Neural cell (in vitro differentiated cells): ENCODE data around the gene HIPK2. TPM values are rescaled to one million over a fixed set of nuclear protein-coding genes. Genes with fewer than 3 reads are reported as not detected.

Source experiments
- H2AFZ ChIP-seq: fragments of 200-600, 300-800 bp; sonication (generic), shearing (Covaris generic); 2 replicates; pipeline ENCODE4 v1.6.0; 2014; ENCODE audit warnings: low read depth, mild to moderate bottlenecking, antibody characterized with exemption, low read length, moderate library complexity
- H3F3A ChIP-seq: fragments of 200-600 bp; shearing (Covaris generic); 2 replicates; pipeline ENCODE4 v1.6.1; 2016; ENCODE audit warnings: mild to moderate bottlenecking, moderate library complexity, mixed read lengths, antibody characterized with exemption, low read length; ENCODE audit not compliant: insufficient read depth, poor library complexity, severe bottlenecking
- H3K27ac ChIP-seq: fragments of 200-600, 300-800 bp; sonication (generic), shearing (Covaris generic); 2 replicates; pipeline ENCODE4 v1.5.1; 2014; ENCODE audit warnings: mild to moderate bottlenecking, low read length, moderate library complexity
- H3K27me3 ChIP-seq: fragments of 300-800, 200-600 bp; sonication (generic), shearing (Covaris generic); 2 replicates; pipeline ENCODE4 v1.6.0; 2014; ENCODE audit warnings: mild to moderate bottlenecking, low read depth, low read length, moderate library complexity; ENCODE audit not compliant: insufficient read depth
- H3K36me3 ChIP-seq: fragments of 300-800, 200-600 bp; sonication (generic), shearing (Covaris generic); 2 replicates; pipeline ENCODE4 v1.5.1; 2014; ENCODE audit warnings: mild to moderate bottlenecking, antibody characterized with exemption, low read length, moderate library complexity; ENCODE audit not compliant: insufficient read depth
- H3K4me2 ChIP-seq: fragments of 300-800, 200-600 bp; sonication (generic), shearing (Covaris generic); 2 replicates; pipeline ENCODE4 v1.6.0; 2014; ENCODE audit warnings: mild to moderate bottlenecking, low read length
- H3K4me3 ChIP-seq: fragments of 300-800, 200-600 bp; sonication (generic), shearing (Covaris generic); 2 replicates; pipeline ENCODE4 v1.5.1; 2014; ENCODE audit warnings: mild to moderate bottlenecking, low read length, moderate library complexity
- H3K79me2 ChIP-seq: fragments of 200-600 bp; shearing (Covaris generic); replicated peaks from 2 replicates; pipeline ENCODE4 v1.6.0; 2014; ENCODE audit warnings: mild to moderate bottlenecking, low read length, moderate library complexity; ENCODE audit not compliant: insufficient read depth
- H3K9ac ChIP-seq: fragments of 300-800, 200-600 bp; sonication (generic), shearing (Covaris generic); 2 replicates; pipeline ENCODE4 v1.6.1; 2016; ENCODE audit warnings: mild to moderate bottlenecking, low read length, mixed read lengths
- H3K9me2 ChIP-seq: fragments of 200-600 bp; shearing (Covaris generic); 2 replicates; pipeline ENCODE4 v1.6.1; 2016; ENCODE audit warnings: mild to moderate bottlenecking, low read length, mixed read lengths; ENCODE audit not compliant: insufficient read depth
- H3K9me3 ChIP-seq: fragments of 200-600, 300-800 bp; sonication (generic), shearing (Covaris generic); 2 replicates; pipeline ENCODE4 v1.6.1; 2016; ENCODE audit warnings: mild to moderate bottlenecking, mixed run types, low read length, moderate library complexity, mixed read lengths
- H4K20me1 ChIP-seq: fragments of 200-600 bp; shearing (Covaris generic); 2 replicates; pipeline ENCODE4 v1.6.1; 2016; ENCODE audit warnings: mild to moderate bottlenecking, mixed run types; ENCODE audit not compliant: insufficient read depth
- CTCF ChIP-seq: fragments of 450-650 bp; IDR thresholded peaks from 2 replicates; pipeline ENCODE4 v1.5.1; 2014; ENCODE audit warnings: antibody characterized with exemption, mild to moderate bottlenecking, moderate library complexity; ENCODE audit not compliant: poor library complexity, severe bottlenecking
- EP300 ChIP-seq: fragments of 450-650 bp; conservative IDR thresholded peaks from 2 replicates; pipeline ENCODE4 v1.6.1; 2014; ENCODE audit warnings: antibody characterized with exemption, mild to moderate bottlenecking, moderate library complexity; ENCODE audit not compliant: poor library complexity, severe bottlenecking
- EZH2 ChIP-seq: fragments of 200-600, 300-800 bp; shearing (Covaris generic), sonication (generic); IDR thresholded peaks from 2 replicates; pipeline ENCODE4 v1.6.1; 2014; ENCODE audit warnings: antibody characterized with exemption, low read length, borderline replicate concordance, mild to moderate bottlenecking; ENCODE audit not compliant: insufficient read depth, poor library complexity, severe bottlenecking
- MXI1 ChIP-seq: fragments of 450-650 bp; conservative IDR thresholded peaks from 2 replicates; pipeline ENCODE4 v1.6.1; 2014; ENCODE audit warnings: antibody characterized with exemption, mild to moderate bottlenecking; ENCODE audit not compliant: poor library complexity, severe bottlenecking
- POLR2AphosphoS5 ChIP-seq: IDR thresholded peaks from 2 replicates; pipeline ENCODE4 v1.6.1; 2012
- RAD21 ChIP-seq: fragments of 450-650 bp; conservative IDR thresholded peaks from 2 replicates; pipeline ENCODE4 v1.6.1; 2014; ENCODE audit warnings: antibody characterized with exemption, mild to moderate bottlenecking, moderate library complexity
- REST ChIP-seq: IDR thresholded peaks from 2 replicates; pipeline ENCODE4 v1.6.1; 2012; ENCODE audit warnings: borderline replicate concordance
- SMC3 ChIP-seq: fragments of 450-650 bp; conservative IDR thresholded peaks from 2 replicates; pipeline ENCODE4 v1.6.1; 2014; ENCODE audit warnings: antibody characterized with exemption, mild to moderate bottlenecking, moderate library complexity; ENCODE audit not compliant: poor library complexity
- TAF1 ChIP-seq: IDR thresholded peaks from 2 replicates; pipeline ENCODE4 v1.6.1; 2012; ENCODE audit warnings: low read depth
- polyA plus RNA-seq: library from polyadenylated mRNA; depleted of rRNA; stranded (reverse); fragments of >200 nt; gene quantifications from 2 replicates; pipeline ENCODE4 v1.2.3, GENCODE V29; 2014

HIPK2 gene
- polyA plus RNA-seq, 1 donor from 2014 or later, result 8.5 TPM

- H3K9me3 ChIP-seq, result no peaks in the 10 kb centered on the region
- H3K79me2 ChIP-seq, result peaks cover 15% of the 10 kb centered on the region
- H3K9me2 ChIP-seq, result no peaks in the 10 kb centered on the region
- H2AFZ ChIP-seq, result no peak overlapping the region
- TF ChIP-seq CTCF (no peak), POLR2AphosphoS5 (no peak), EZH2 (no peak), EP300 (no peak), MXI1 (no peak), TAF1 (no peak), RAD21 (no peak), SMC3 (no peak), REST (no peak)
- no peaks in the 10 kb centered on the region for H3F3A ChIP-seq
- H3K27ac ChIP-seq, result no peak overlapping the region
- no peak overlapping the region for H3K4me2 ChIP-seq
- H3K9ac ChIP-seq, result no peak overlapping the region
- no peaks in the 10 kb centered on the region for H3K27me3 ChIP-seq
- no peaks in the 10 kb centered on the region for H3K36me3 ChIP-seq
- H3K4me3 ChIP-seq, result no peak overlapping the region
- no peaks in the 10 kb centered on the region for H4K20me1 ChIP-seq
Measured at GRCh38 chr7:139663608-139664177, 114.1 kb downstream of the HIPK2 start.

GRCh38 chr7:139661903-139662302 lies 115.9 kb downstream of the HIPK2 start:
- TF ChIP-seq MXI1, result no peak
- no peak for TF ChIP-seq POLR2AphosphoS5
- no peak for TF ChIP-seq REST
- no peak for TF ChIP-seq EZH2
- no peak for TF ChIP-seq TAF1
- TF ChIP-seq RAD21, result no peak
- TF ChIP-seq SMC3, result no peak
- TF ChIP-seq CTCF, result no peak
- no peak for TF ChIP-seq EP300
- Histone ChIP-seq H3K9me3 (no peaks in the 10 kb centered on the region), H4K20me1 (no peaks in the 10 kb centered on the region), H3K79me2 (peaks cover 14% of the 10 kb centered on the region), H3K9me2 (no peaks in the 10 kb centered on the region), H3K9ac (no peak overlapping the region), H2AFZ (no peak overlapping the region), H3F3A (no peaks in the 10 kb centered on the region), H3K36me3 (no peaks in the 10 kb centered on the region), H3K4me3 (no peak overlapping the region), H3K27me3 (no peaks in the 10 kb centered on the region), H3K27ac (no peak overlapping the region), H3K4me2 (no peak overlapping the region)
